HUDEP-2 (cell line): ENCODE data around the gene SLC5A1.
A peak's percentile ranks its signal among the peaks of the same experiment; 100 is the strongest.

Experiments used
- DNase-seq, 76 experiments: peaks; one replicate each; lab custom pipeline; 2025; ENCODE audit not compliant: unreplicated experiment in 76 of 76; lab: John Stamatoyannopoulos, UW

Gene SLC5A1

GRCh38 chr22:32050678-32051515, 7.8 kb downstream of the SLC5A1 start:
- DNase-seq = no peak

GRCh38 chr22:32052244-32052643, 9.2 kb downstream of the SLC5A1 start:
- no peak for DNase-seq

GRCh38 chr22:32052936-32053791, 10.1 kb downstream of the SLC5A1 start:
- no peak for DNase-seq

- DNase-seq = no peak
Observed at GRCh38 chr22:32055069-32055468, 12.0 kb downstream of the SLC5A1 start.

- DNase-seq = no peak
Observed at GRCh38 chr22:32058656-32059260, 15.7 kb downstream of the SLC5A1 start.

- no peak for DNase-seq
Observed at GRCh38 chr22:32059426-32059825, 16.4 kb downstream of the SLC5A1 start.

- DNase-seq = no peak
Observed at GRCh38 chr22:32063701-32064100, 20.6 kb downstream of the SLC5A1 start.

- DNase-seq = no peak
Observed at GRCh38 chr22:32066820-32067219, 23.8 kb downstream of the SLC5A1 start.

- no peak for DNase-seq
Observed at GRCh38 chr22:32067613-32068012, 24.6 kb downstream of the SLC5A1 start.

GRCh38 chr22:32069579-32070372, 26.7 kb downstream of the SLC5A1 start:
- no peak for DNase-seq

GRCh38 chr22:32073262-32073661, 30.2 kb downstream of the SLC5A1 start:
- no peak for DNase-seq

GRCh38 chr22:32073823-32074380, 30.8 kb downstream of the SLC5A1 start:
- no peak for DNase-seq

- no peak for DNase-seq
Observed at GRCh38 chr22:32075997-32076760, 33.1 kb downstream of the SLC5A1 start.

- no peak for DNase-seq
Observed at GRCh38 chr22:32076761-32077084, 33.7 kb downstream of the SLC5A1 start.

- no peak for DNase-seq
Observed at GRCh38 chr22:32077151-32077550, 34.1 kb downstream of the SLC5A1 start.

- DNase-seq = no peak
Observed at GRCh38 chr22:32079130-32080089, 36.3 kb downstream of the SLC5A1 start.

- peak in 17 of 76 experiments; percentile 2 to 41 (median 14) for DNase-seq
Observed at GRCh38 chr22:32080904-32081303, 37.8 kb downstream of the SLC5A1 start.

GRCh38 chr22:32082331-32082730, 39.3 kb downstream of the SLC5A1 start:
- DNase-seq = no peak
